Stimulated activated CD8-positive, alpha-beta memory T cell treated with anti-CD3 and anti-CD28 coated beads, Interleukin-15, amount 100 ng/mL, for 1 hour (primary cell): ENCODE results near the gene MRNIP.

Experiments used
- DNase-seq: peaks from one replicate; pipeline ENCODE4 v3.0.0-alpha.2; 2020; ENCODE audit warnings: low read depth

The MRNIP gene

DNA sequence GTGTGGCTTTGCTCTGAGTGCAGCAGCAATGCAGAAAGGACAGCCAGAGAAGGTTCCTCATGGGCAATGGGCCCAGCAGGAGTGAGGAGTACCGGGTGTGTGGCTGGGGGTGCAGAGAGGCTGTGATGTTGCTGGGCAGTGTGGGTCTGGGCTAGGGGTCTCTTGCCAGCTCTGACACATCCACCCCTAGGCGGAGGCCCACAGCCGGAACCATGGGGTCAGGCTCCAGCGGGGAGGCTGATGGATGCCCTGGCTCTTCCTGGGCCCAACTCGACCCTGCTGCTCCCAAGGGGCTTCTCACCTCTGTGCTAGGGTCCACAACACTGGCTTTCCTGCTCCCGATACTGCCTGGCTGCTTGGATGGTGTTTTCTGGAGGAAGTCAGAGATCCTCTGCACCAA, 29.2 kb upstream of the MRNIP start:
- DNase-seq = no peak

DNA sequence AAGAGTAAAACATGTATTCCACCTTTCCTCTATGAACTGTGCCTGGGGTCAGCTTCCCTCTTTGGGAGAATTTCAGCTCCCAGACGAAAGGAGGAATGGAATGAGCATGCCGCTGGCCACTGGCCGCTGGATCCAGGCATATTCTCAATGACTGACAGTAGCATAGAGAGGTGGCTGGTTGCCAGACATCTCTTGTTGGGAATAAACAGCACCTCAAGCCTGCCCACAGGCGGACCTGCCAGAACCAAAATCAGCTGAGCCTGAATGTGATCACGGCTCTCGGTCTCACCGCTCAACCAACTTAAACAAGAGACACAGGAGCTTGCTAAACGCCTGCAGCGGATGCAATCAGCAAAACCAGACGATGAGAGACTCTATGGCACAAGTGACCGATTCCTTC, 28.5 kb upstream of the MRNIP start:
- no peak for DNase-seq

DNA sequence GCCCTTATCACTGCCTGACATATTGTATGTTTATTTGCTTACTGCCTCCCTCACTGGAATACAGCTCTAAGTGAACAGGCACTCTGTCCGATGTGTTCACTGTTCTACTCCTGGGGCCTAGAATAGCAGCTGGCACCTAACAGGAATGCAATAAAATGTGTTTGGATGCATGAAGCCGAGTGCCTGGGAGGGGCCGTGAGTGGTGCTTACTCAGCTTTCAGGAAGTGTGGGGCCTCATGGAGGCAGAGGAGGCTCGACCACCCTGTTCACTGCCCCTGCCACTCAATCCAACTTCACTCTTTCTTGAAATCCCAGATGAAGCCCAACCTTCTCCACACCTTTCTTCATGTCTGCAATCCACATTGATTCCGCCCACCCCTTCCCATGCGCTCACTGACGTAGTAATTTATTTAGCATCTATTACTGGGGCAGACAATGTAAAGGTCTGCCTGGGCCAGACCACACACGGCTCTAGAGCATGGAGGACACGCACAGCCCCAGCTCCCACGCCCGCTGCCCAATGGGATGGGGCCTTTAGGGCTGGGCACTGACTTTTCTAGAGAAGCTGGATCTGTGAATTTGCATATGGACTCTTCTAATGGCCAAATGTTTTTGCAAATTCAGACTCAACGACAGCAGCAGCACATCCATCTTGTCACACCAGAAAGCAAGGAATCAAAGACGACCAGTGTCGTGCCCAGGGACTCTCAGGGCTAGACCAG, 27.7 kb upstream of the MRNIP start:
- DNase-seq = no peak

DNA sequence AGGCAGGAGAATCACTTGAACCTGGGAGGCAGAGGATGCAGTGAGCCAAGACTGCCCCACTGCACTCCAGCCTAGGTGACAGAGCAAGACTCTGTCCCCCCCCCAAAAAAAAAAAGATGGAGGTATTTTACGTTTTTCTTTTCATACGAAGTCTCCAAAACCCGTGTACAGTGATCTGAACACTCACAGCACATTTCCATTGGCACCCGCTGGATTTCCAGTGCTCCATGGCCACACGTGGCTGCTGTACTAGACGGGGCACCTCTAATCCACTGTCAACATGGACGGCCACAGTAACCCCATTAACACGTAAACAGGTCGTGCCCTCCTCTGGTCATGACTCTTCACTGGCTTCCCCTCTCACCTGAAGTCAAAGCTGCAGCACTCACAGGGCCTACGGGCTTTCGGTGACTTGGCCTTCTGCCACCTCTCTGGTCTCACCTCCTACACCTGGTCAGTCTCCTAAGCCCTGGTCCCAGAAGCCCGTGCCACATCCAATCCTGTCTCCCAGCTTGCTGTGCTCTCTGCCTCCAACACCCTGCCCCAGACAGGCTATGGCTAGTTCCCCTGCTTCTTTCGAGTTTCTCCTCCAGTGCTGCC, 27.0 kb upstream of the MRNIP start:
- no peak for DNase-seq

DNA sequence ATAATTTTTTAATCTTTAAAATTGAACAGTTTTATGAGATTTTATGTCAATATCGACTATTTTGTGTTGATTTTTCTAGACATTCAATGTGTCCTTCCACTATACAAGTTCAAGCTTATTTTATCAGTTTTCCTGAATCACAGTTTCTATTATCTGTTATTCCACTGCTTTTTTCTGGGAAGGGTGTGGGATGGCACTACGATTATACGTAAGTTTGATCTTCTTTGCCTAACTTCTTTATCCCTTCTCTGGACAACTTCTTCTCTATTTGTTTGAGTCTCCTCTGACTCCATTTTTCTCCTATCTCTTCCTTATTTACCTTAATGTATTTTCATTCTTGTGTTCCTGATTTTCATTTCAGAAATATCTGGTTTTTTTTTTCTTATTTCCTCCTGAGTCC, 24.5 kb upstream of the MRNIP start:
- DNase-seq = no peak

DNA sequence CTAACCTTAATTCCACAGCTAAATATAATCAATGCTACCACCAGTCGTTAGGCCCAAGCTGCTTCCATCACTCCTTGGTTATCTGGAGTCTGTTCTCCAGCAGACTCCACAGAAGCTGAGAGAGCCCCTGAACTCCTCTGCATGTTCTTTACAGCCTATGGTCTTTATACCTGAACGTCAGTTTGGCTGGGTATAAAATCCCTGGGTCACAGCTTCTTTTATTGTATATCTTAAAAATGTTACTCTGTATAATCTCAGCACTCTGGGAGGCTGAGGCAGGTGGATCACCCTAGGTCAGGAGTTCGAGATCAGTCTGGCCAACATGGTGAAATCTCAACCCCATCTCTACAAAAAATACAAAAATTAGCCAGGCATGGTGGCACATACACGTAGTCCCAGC, 23.7 kb upstream of the MRNIP start:
- no peak for DNase-seq

DNA sequence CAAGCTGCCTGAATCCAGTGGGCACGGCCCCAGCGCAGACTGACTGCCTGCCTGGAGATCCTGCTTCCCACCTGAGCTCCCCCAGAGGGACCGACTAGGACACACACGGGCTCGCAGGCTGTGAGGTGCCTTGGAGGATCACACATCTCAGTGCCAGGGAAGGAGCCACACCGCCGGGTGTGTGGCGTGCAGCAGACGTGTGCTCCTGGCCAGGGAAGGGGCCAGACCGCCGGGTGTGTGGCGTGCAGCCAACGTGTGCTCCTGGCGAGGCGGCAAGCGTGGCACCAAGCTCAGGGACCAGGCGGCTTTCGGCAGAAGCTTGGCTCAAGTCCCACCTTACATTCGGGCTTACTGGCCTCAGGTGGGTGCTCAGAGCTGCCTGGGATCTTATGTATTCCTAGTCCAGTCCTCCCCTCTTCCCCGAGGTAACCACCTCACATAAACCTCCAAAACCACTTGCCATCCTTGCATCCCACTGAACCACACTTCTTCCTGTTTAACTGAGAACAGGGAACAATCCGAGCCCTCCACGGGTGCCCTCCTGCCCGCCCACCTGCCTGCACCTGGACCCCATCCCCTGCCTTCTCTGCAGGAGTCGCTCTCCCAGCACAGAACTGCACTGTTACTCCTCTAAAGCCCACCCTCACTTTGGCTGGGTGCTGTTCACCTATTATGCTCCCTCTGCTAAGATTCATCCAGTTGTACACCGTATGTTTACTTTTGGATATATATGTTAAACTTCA, 22.4 kb upstream of the MRNIP start:
- no peak for DNase-seq

DNA sequence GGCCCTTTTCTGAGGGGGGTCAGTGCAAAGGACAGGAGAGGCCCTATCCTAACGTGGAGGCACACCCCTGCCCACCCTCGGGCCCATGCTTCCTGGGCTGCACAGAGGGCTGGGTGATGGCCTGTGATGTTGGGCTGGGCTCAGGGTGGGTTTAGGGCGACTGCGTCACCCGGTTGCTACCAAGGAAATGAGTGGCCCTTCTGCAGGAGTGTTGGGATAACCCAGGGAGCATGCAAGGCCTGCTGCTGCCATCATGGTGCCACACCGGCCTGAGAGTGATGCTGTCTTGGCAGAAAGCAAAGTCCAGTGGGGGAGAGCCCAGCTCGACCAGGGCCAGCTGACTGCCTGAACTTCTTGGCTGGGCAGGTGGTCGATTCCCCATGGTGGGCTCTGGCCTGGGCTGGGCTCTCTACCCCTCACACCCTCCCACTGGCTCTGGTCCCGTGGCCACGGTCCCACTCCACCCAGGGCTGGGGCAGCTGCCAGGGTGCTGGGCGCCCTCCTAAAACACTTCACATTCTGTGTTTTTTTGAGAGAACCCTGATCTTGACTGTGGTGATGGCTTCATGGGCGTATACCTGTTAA, 21.5 kb upstream of the MRNIP start:
- DNase-seq = no peak

DNA sequence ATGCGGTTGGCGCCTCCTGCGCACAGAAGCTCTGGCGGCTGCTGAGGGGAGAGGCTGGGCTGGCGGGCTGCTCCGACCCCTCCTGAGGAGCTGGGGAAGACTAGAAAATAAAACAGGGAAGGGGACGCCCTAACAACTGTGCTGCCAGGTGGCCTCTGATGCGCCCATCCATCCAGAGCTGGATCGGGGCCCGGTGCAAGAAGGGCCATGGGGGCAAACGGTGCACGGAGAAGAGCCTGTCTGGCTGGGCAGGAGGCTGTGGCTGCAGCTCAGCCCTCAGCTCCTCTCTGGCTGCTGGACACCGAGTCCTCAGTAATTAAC, 21.0 kb upstream of the MRNIP start:
- DNase-seq = no peak

DNA sequence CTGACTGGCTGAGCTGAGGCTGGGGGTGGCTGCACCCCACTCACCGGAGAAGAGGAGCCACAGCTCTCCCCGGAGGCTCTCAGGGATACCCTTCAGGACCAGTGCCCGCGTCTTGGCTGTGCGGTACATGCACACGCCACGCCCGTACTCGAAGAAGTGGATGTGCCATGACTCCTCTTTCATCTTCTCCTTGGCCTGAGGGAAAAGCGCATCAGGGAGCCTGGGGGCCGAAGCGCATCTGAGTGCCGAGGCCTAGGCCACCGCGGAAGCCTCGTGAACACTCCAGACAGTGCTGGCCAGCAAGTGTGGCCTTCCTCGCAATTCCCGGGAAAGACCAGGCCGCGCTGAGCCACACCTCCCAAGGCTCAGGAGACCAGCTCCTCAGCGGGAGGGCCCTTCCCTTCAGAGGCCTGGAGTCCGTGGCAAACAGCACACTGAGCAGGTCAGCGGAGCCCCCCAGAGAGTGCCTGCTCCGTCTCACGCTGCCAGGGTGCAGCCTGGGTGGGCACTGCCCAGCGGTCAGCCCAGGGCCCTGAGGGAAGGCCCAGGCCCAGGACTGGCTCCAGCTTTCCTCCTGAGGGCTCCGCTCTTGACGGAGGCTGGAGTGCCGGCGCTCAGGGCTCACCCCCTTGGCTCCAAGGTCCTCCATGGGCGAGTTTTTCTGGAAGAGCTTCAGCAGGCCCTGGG, 20.5 kb upstream of the MRNIP start:
- no peak for DNase-seq

DNA sequence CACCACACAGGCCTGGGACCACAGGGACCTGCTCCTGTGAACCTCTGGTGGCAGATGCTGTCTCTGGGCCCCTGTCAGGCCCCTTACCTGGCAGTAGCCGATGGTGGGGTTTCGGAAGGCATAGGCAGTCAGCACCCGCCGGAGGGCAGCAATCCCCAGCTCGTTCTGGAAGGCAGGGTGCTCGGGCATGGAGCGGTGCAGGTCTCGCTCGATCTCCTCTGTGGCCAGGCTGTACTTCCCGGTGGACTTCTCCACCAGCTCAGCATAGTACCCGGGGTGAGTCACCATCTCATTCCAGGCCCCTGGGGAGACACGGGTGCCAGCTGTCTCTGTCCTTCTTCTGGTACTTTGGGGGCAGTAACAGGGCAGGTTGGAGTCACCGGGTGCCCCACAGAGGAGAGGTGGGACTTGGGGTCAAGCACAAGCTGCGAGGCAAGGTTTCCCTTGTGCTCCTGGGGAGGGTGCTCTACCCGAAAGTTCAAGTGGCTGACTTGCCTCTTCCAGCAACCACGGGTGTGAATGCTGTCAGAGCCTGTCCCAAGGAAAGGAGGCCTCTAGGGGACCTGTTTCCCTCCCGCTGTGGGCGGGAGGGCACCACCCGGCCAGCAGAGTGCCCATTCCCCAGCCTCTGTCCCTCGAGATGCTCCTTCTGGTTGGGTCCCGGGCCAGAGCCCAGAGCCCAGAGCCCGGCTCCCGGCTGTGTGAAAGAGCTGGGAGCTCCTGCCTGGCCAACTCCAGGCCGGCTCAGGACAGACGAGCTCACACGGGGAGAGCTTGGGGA, 19.8 kb upstream of the MRNIP start:
- DNase-seq = no peak

DNA sequence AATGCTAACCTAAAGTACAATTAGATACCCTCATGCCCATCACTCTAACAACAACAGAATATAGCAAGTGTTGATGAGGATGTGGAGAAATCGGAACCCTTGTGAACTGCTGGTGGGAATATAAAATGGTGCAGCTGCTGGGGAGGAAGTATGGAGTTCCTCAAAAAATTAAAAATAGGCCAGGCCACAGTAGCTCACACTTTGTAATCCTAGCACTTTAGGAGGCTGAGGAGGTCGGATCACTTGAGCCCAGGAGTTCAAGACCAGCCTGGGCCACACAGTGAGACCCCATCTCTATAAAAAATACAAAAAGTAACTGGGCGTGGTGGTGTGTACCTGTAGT, 18.0 kb upstream of the MRNIP start:
- no peak for DNase-seq

DNA sequence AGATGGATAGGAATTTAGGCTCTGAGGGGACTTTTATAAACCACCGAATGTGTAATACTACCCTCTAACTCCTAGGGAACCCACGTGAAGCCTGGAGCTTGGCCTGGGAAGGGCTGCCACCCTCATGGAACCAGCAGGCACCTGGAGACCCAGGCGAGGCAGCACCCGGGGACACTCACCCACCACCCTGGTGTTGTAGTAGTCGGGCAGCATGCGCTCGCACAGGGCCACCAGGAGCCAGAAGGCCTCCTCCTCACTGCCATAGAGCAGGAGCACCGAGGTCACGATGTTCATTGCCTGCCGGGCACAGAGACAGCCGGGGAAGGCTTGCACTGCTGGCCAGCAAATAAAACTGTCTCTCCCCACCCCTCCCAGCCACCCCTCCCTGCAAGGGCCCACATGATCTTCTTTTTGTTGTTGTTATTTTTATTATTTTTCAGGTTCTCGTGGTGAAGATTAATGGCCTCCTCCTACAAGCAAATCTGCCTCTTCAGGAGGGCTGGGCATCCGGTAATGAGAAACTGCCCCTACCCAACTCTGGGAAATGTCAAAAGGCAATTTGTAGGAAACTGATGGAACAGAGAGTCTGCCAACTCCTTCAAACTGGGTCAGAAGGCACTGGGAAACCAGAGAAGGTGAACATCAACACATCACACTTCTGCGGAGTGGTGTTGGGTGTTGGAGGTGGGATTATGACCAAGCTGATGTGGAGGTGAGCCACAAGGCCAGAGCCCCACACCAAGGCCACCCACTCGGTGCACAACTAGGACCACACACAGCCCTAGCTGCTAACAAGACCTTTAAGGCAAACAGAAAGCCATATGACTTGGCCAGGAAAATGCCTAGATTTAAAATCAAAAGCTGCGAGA, 17.4 kb upstream of the MRNIP start:
- no peak for DNase-seq

DNA sequence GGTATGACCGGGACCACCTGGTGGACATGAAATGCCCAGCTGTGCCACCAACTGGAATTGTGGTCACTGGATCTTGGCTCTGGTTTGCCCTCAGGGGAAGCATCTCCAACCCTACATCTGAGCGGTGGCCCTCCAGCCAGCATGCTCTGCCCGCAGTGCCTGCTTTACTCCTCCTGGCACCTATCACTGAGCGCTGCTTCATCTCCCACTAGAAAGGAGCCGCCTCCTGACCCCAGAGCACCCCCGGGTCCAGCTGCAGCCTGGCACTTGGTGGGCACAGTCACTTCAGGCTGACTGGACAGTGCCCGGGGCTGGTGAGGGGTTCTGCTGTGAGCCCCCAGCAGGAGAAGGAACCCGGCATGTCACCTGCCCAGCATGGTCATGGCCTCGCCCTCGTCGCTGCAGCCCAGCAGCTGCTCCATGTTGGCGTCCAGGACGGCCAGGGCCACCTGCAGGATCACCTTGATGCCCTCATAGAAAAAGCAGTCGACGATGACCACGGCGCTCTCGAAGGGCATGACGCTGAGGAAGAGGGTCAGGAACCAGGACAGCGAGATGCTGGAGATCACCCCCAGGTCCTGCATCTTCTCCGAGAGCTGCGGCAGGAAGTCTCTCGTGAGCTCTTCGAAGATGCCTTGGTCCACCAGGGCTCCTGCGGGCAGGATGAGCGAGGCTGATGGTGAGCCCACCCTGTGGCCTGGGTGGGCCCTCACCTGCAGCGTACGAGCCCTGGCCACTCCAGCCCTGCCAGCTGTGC, 16.1 kb upstream of the MRNIP start:
- DNase-seq = no peak

DNA sequence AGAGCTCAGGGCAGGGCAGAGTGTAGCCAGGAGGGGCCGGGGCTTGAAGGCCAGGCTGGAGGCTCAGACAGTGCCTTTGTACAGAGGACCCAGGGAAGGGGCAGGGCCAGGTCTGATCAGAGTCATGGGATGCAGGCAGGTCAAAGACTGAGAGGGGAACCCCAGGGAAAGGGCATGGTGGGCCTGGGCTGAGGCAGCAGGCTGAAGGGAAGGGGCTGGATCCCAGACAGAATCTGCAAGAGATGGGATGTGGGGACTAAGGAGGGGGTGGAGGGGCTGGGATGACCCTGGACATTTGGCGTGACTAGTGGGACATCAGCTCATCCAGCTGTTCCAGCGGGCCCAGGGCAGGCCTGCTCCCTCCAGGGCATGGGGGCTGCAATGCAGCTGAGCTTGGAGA, 15.5 kb upstream of the MRNIP start:
- no peak for DNase-seq

DNA sequence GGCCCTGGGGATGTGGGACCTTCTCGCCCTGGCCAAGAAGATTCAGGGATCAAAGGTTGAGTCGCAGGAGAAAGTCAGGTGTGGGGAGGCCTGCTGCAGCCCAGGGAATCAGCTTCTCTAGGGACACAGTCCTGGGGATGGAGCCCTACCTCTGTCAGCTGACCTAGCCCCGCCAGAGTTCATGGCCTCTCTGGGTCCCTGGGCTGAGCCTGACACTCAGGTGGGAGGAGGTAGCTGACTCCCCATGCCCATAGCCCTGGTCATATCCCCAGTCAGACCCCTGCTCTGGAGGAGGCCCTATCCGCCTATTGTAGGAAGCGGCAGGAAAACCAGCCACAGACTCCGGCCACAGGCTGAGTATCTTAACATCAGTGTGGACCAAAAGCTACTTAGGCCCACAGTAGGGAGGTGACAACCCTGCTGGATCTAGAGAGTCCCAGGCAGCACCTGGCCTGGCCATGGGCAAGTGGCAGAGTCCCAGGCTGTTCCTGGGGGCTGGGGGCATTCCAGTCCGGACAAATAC, 15.0 kb upstream of the MRNIP start:
- DNase-seq = no peak

DNA sequence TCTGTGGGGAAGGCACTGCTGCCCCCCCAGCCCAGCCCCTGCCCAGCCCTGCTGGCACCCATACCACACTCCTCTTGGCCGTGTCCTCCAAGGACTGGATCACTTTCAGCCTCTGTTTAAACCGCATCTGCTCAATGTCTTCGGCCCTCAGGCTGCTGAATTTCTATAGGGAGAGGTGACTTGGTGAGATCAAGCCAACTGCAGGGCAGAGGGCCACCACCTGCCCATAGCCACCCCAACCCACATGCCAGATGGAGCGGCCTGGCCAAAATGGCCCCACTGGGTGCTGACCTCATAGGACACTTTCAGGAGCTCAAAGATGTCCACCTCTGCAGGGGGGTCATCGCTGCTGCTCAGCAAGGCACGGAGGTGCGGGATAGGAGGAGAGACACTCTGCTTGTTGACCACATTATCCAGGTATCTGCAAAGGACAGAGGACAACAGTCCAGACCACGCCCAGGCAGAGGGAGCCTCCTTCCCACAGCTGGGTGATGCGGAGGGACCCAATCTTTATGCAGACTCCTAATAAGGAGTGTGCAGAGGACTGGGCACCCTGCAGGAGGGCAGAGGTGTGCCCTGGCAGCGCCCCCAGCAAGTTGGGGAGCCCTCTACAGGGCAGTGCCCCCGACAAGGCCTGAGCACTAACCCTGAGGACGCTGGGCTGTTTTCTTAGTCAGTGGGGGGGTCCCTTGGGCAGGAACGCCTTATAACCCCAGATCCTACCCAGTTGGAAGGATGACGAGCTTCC, 14.4 kb upstream of the MRNIP start:
- no peak for DNase-seq

DNA sequence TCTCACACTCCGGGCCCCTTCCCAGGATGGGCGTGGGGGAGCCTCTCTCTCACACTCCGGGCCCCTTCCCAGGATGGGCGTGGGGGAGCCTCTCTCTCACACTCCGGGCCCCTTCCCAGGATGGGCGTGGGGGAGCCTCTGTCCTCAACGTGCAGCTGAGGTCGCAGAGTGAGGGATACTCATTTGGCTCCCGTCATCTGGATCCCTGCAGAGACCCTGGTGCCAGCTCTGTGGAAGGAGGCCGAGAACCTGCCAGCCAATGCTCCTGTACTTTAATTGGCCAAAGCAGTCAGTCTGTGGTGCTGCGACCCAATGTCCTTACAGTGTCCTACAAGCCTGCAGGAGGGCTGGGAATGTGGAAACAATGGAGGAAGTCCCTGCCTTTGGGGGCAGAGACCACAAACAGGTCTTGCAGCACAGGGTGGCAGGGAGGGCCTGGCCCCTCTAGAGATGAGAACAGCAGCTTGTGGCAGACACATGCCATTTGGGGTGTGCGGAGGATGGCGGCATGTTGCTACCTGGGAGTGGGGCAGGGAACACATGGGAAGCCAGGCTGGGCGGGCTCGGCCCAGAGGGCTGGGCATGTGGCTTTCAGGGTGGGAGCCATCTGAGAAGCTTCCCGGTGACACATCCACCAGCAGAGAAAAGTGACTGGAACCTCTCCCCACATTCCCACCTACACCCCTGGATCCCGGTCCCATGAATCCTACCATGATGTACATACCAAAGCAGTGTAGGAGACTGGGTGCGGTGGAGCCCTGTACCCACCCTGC, 13.6 kb upstream of the MRNIP start:
- no peak for DNase-seq
